Right lobe of liver (tissue), 4 donors: ENCODE measurements around the gene FAM43A.

Source experiments
- CTCF ChIP-seq, 4 donors: fragments of 200-600 bp in 3 of 4; fragments of 450-650 bp in 1 of 4; IDR thresholded peaks; one replicate each; pipeline versions ENCODE4 v1.5.1 to v1.8.0; 2016 to 2022; ENCODE audit warnings: antibody characterized with exemption in 4 of 4, mild to moderate bottlenecking in 2 of 4
- POLR2A ChIP-seq: fragments of 450-650 bp; IDR thresholded peaks from one replicate; pipeline ENCODE4 v1.6.1; 2017; ENCODE audit warnings: antibody characterized with exemption, mild to moderate bottlenecking
- donor health status: DM: no; HTN: no; CAD: no.
- donor health status: DM: no; HTN: no; CAD: no.
- donor health status: DM: no; HTN: yes; CAD: no.

GRCh38 chr3:194711913-194712312 lies 26.2 kb downstream of the FAM43A start:
- no peak for TF ChIP-seq CTCF (IDR thresholded peaks at IDR 0.05)
- TF ChIP-seq POLR2A, result no peak
